Left ventricle myocardium inferior (tissue), 1 donor: ENCODE results near the gene BTBD9. TPM values are rescaled to one million over a fixed set of nuclear protein-coding genes. Genes with fewer than 3 reads are reported as not detected.
A peak's percentile ranks its signal among the peaks of the same experiment; 100 is the strongest.

ENCODE experiments used
- DNase-seq: peaks from one replicate; pipeline ENCODE4 v3.0.0-alpha.2; 2020
- H3K27ac ChIP-seq: fragments of 200-600 bp; replicated peaks from 2 replicates; pipeline ENCODE4 v1.8.0; 2021
- H3K27me3 ChIP-seq: fragments of 200-600 bp; 2 replicates; pipeline ENCODE4 v1.8.0; 2021; ENCODE audit warnings: low read depth
- H3K36me3 ChIP-seq: fragments of 200-600 bp; 2 replicates; pipeline ENCODE4 v1.8.0; 2021
- H3K4me1 ChIP-seq: fragments of 200-600 bp; 2 replicates; pipeline ENCODE4 v1.8.0; 2021
- H3K4me3 ChIP-seq: fragments of 200-600 bp; 2 replicates; pipeline ENCODE4 v1.8.0; 2021; ENCODE audit warnings: mild to moderate bottlenecking, moderate library complexity
- H3K9me3 ChIP-seq: fragments of 200-600 bp; replicated peaks from 2 replicates; pipeline ENCODE4 v1.8.0; 2021
- CTCF ChIP-seq: fragments of 200-600 bp; IDR thresholded peaks from 2 replicates; pipeline ENCODE4 v1.8.0; 2021; ENCODE audit warnings: antibody characterized with exemption, mild to moderate bottlenecking, borderline replicate concordance
- intact Hi-C: fragments of 100-400 bp; cut with micrococcal nuclease; formaldehyde crosslinking; loops from one replicate; pipeline ENCODE4 v1.11.0; 2022
- total RNA-seq: library from RNA; stranded (reverse); fragmentation: NEBNext Ultra II Directional; extraction: Animal tissue kit (Norgen Biotek cat#: 25700); gene quantifications from one replicate; pipeline ENCODE4 v1.2.1, GENCODE V29; 2021
- donor health status: DM: no; HTN: yes; CAD: no; lungs with severe emphysema.

The BTBD9 gene
- total RNA-seq, 1 donor from 2014 or later, result 16.5 TPM

GRCh38 chr6:38387971-38388370, 251.8 kb downstream of the BTBD9 start:
- TF ChIP-seq CTCF, result no peak
- no peak for DNase-seq
- peak overlapping the region; percentile 51 for H3K27ac ChIP-seq

GRCh38 chr6:38387461-38387860, 252.3 kb downstream of the BTBD9 start:
- no peak for DNase-seq
- no peaks in the 10 kb centered on the region for H3K27me3 ChIP-seq
- H3K4me3 ChIP-seq, result no peak overlapping the region
- no peaks in the 10 kb centered on the region for H3K9me3 ChIP-seq
- intact Hi-C loops, result no loop called here
- peaks cover 26% of the 10 kb centered on the region for H3K4me1 ChIP-seq
- TF ChIP-seq CTCF, result no peak
- no peaks in the 10 kb centered on the region for H3K36me3 ChIP-seq
- H3K27ac ChIP-seq, result peak overlapping the region; percentile 51

More at GRCh38 chr6:38387971-38388370, 251.8 kb downstream of the BTBD9 start:
- Histone ChIP-seq H3K4me1 (peaks cover 28% of the 10 kb centered on the region), H3K9me3 (no peaks in the 10 kb centered on the region), H3K4me3 (no peak overlapping the region), H3K27me3 (no peaks in the 10 kb centered on the region), H3K36me3 (no peaks in the 10 kb centered on the region)
- intact Hi-C loops, result no loop called here

GRCh38 chr6:38378801-38379200, 260.9 kb downstream of the BTBD9 start:
- Histone ChIP-seq H3K4me1 (peaks cover 10% of the 10 kb centered on the region), H3K36me3 (no peaks in the 10 kb centered on the region), H3K27me3 (no peaks in the 10 kb centered on the region), H3K4me3 (no peak overlapping the region), H3K9me3 (no peaks in the 10 kb centered on the region), H3K27ac (no peak overlapping the region)
- no peak for TF ChIP-seq CTCF
- intact Hi-C loops, result no loop called here
- no peak for DNase-seq

GRCh38 chr6:38375937-38376336, 263.8 kb downstream of the BTBD9 start:
- no peak for TF ChIP-seq CTCF
- Histone ChIP-seq H3K9me3 (no peaks in the 10 kb centered on the region), H3K27ac (no peak overlapping the region), H3K27me3 (no peaks in the 10 kb centered on the region), H3K36me3 (no peaks in the 10 kb centered on the region), H3K4me1 (peaks cover 17% of the 10 kb centered on the region), H3K4me3 (no peak overlapping the region)
- no peak for DNase-seq
- intact Hi-C loops, result no loop called here

GRCh38 chr6:38375341-38375740, 264.4 kb downstream of the BTBD9 start:
- TF ChIP-seq CTCF, result no peak

GRCh38 chr6:38371881-38372280, 267.8 kb downstream of the BTBD9 start:
- intact Hi-C loops, result no loop called here
- peak overlapping the region; percentile 42 for H3K27ac ChIP-seq

More at GRCh38 chr6:38375341-38375740, 264.4 kb downstream of the BTBD9 start:
- H3K4me3 ChIP-seq, result no peak overlapping the region
- intact Hi-C loops, result no loop called here
- peaks cover 23% of the 10 kb centered on the region for H3K4me1 ChIP-seq
- no peak overlapping the region for H3K27ac ChIP-seq
- no peaks in the 10 kb centered on the region for H3K36me3 ChIP-seq
- no peak for DNase-seq
- no peaks in the 10 kb centered on the region for H3K9me3 ChIP-seq
- H3K27me3 ChIP-seq, result no peaks in the 10 kb centered on the region

More at GRCh38 chr6:38371881-38372280, 267.8 kb downstream of the BTBD9 start:
- Histone ChIP-seq H3K36me3 (no peaks in the 10 kb centered on the region), H3K9me3 (no peaks in the 10 kb centered on the region), H3K4me3 (no peak overlapping the region), H3K27me3 (no peaks in the 10 kb centered on the region), H3K4me1 (peaks cover 30% of the 10 kb centered on the region)
- TF ChIP-seq CTCF, result no peak
- no peak for DNase-seq
